Measurements from ENCODE around the gene L1TD1. TPM values are rescaled to one million over a fixed set of nuclear protein-coding genes. Genes with fewer than 3 reads are reported as not detected.
"Not testable (repeated sequence)": the region's sequence is repeated elsewhere in the genome, so short reads cannot be mapped to it uniquely, and the experiment has no call there.

L1TD1 gene
- total RNA-seq, 6 experiments from 2014 or later = 0.04 TPM; not detected in 5

GRCh38 chr1:62210960-62211359 is 16.3 kb downstream of the L1TD1 start:
- H3K27me3 ChIP-seq = no peaks in the 10 kb centered on the region
- H3K4me1 ChIP-seq = no peaks in the 10 kb centered on the region
- intact Hi-C loops (cut with DNase I) = no loop called here
- no peak for TF ChIP-seq POLR2A (IDR thresholded peaks at IDR 0.05)
- TF ChIP-seq, protein P1, sequence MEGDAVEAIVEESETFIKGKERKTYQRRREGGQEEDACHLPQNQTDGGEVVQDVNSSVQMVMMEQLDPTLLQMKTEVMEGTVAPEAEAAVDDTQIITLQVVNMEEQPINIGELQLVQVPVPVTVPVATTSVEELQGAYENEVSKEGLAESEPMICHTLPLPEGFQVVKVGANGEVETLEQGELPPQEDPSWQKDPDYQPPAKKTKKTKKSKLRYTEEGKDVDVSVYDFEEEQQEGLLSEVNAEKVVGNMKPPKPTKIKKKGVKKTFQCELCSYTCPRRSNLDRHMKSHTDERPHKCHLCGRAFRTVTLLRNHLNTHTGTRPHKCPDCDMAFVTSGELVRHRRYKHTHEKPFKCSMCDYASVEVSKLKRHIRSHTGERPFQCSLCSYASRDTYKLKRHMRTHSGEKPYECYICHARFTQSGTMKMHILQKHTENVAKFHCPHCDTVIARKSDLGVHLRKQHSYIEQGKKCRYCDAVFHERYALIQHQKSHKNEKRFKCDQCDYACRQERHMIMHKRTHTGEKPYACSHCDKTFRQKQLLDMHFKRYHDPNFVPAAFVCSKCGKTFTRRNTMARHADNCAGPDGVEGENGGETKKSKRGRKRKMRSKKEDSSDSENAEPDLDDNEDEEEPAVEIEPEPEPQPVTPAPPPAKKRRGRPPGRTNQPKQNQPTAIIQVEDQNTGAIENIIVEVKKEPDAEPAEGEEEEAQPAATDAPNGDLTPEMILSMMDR (IDR thresholded peaks at IDR 0.05) = no peak
- no peak for DNase-seq
- H3K27ac ChIP-seq = no peak overlapping the region
- ATAC-seq = no peak
- no peaks in the 10 kb centered on the region for H3K36me3 ChIP-seq
- 79% methylated on average over 1 of the region's 1 CpG for WGBS (ENCODE audit: insufficient coverage, low coverage, low lambda C conversion rate, missing lambda C conversion rate)
- no peak overlapping the region for H3K4me3 ChIP-seq
- H3K9me3 ChIP-seq = peaks cover 0 to 5% (median 0%) of the 10 kb centered on the region in 4 donors

- no peaks in the 10 kb centered on the region for H3K27me3 ChIP-seq
- H3K27ac ChIP-seq = no peak overlapping the region
- no peaks in the 10 kb centered on the region for H3K4me1 ChIP-seq
- intact Hi-C loops (cut with DNase I) = no loop called here
- TF ChIP-seq, protein P1 (IDR thresholded peaks at IDR 0.05) = no peak
- TF ChIP-seq POLR2A (IDR thresholded peaks at IDR 0.05) = no peak
- DNase-seq = no peak
- WGBS (ENCODE audit: insufficient coverage, low coverage, low lambda C conversion rate, missing lambda C conversion rate) = 85% methylated on average over 6 of the region's 6 CpGs
- no peak for ATAC-seq
- no peak overlapping the region for H3K4me3 ChIP-seq
- H3K9me3 ChIP-seq = peaks cover 0 to 5% (median 0%) of the 10 kb centered on the region in 4 donors
- H3K36me3 ChIP-seq = no peaks in the 10 kb centered on the region
Observed at GRCh38 chr1:62212411-62212810, 17.8 kb downstream of the L1TD1 start.

- H3K9me3 ChIP-seq = peaks cover 0 to 5% (median 0%) of the 10 kb centered on the region in 4 donors
- ATAC-seq = no peak
- H3K4me1 ChIP-seq = no peaks in the 10 kb centered on the region
- no peak for TF ChIP-seq POLR2A (IDR thresholded peaks at IDR 0.05)
- TF ChIP-seq, protein P1 (IDR thresholded peaks at IDR 0.05) = no peak
- intact Hi-C loops (cut with DNase I) = no loop called here
- no peak overlapping the region for H3K4me3 ChIP-seq
- no peaks in the 10 kb centered on the region for H3K36me3 ChIP-seq
- 75% methylated on average over 4 of the region's 6 CpGs for WGBS (ENCODE audit: insufficient coverage, low coverage, low lambda C conversion rate, missing lambda C conversion rate)
- DNase-seq = no peak
- H3K27me3 ChIP-seq = no peaks in the 10 kb centered on the region
- no peak overlapping the region for H3K27ac ChIP-seq
Observed at GRCh38 chr1:62213075-62213914, 18.6 kb downstream of the L1TD1 start.

GRCh38 chr1:62218604-62219003 is 24.0 kb downstream of the L1TD1 start:
- WGBS (ENCODE audit: insufficient coverage, low coverage, low lambda C conversion rate, missing lambda C conversion rate) = 61% methylated on average over 2 of the region's 2 CpGs
- TF ChIP-seq, protein P1 (IDR thresholded peaks at IDR 0.05) = no peak
- no peak for TF ChIP-seq POLR2A (IDR thresholded peaks at IDR 0.05)
- H3K27ac ChIP-seq = no peak overlapping the region
- DNase-seq = no peak
- no peak for ATAC-seq
- no peak overlapping the region for H3K4me3 ChIP-seq
- intact Hi-C loops (cut with DNase I) = no loop called here
- no peaks in the 10 kb centered on the region for H3K27me3 ChIP-seq
- no peaks in the 10 kb centered on the region for H3K4me1 ChIP-seq
- H3K36me3 ChIP-seq = no peaks in the 10 kb centered on the region
- no peaks in the 10 kb centered on the region for H3K9me3 ChIP-seq

GRCh38 chr1:62220456-62220855 is 25.8 kb downstream of the L1TD1 start:
- WGBS (ENCODE audit: insufficient coverage, low coverage, low lambda C conversion rate, missing lambda C conversion rate) = 91% methylated on average over 9 of the region's 9 CpGs
- H3K4me1 ChIP-seq; H3K36me3 ChIP-seq; ATAC-seq; DNase-seq; H3K9me3 ChIP-seq; H3K27me3 ChIP-seq; H3K4me3 ChIP-seq; intact Hi-C loops (cut with DNase I); H3K27ac ChIP-seq: not testable (repeated sequence)

Data from right lobe of liver (tissue), 6 donors.